Measurements from ENCODE around the gene ZDHHC22. TPM values are rescaled to one million over a fixed set of nuclear protein-coding genes. Genes with fewer than 3 reads are reported as not detected.
"Not testable (repeated sequence)": the region's sequence is repeated elsewhere in the genome, so short reads cannot be mapped to it uniquely, and the experiment has no call there.

The ZDHHC22 gene, protein sequence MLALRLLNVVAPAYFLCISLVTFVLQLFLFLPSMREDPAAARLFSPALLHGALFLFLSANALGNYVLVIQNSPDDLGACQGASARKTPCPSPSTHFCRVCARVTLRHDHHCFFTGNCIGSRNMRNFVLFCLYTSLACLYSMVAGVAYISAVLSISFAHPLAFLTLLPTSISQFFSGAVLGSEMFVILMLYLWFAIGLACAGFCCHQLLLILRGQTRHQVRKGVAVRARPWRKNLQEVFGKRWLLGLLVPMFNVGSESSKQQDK
- under 1 TPM in 2 of 3 donors, not detected in 1; 0.02 to 0.04 TPM for polyA plus RNA-seq

DNA sequence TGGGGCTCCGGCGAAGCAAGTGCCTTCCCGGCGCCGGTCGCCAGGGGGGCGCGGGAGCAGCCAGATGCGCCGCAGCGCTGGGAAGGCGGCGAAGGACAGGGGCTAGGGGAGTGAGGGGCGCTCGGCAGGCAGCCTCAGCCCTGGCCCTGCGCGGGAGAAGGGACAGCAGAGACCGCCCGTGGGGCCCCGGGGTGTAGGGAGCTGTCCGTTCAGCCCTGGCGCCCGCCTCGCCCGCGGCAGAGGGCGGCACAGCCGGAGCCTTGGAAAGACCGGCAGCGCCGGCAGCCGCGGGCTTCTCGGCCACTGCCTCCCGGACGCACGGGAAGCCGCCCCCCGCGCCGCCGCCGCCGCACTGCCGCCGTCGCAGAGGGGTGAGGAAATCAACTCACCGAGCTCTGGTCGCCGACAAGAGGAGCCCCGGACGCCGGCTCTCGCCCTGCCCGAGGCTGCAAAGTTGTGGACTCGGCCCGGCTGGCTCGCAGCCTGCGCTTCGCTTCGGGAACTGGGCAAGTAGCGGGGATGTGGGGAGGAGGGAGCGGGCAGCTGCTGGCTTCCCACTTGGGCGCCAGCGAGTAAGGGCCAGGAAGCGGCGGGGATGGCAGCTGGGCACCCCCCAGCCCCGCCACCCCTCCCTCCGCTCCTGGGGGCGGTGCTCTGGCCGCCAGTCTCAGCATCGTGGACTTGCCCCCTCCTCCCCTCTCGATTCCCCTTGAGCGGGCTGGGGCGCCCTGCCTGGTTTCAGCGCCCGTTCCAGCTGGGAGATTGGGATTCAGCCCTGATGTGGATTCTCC lies at the start of gene ZDHHC22:
Gene ZDHHC22 (minus strand): TSS at position 578 of the 791 bp plus-strand sequence. CDS start 2,053 bp downstream, outside the sequence.
- whole genome bisulfite sequencing, 3 donors = 1 to 2% (median 1%) methylated on average over 71 to 76 of the region's 77 CpGs
- no peak within 1 kb of the TSS for H3K27ac ChIP-seq (ENCODE audit: low read depth, low read length)

DNA sequence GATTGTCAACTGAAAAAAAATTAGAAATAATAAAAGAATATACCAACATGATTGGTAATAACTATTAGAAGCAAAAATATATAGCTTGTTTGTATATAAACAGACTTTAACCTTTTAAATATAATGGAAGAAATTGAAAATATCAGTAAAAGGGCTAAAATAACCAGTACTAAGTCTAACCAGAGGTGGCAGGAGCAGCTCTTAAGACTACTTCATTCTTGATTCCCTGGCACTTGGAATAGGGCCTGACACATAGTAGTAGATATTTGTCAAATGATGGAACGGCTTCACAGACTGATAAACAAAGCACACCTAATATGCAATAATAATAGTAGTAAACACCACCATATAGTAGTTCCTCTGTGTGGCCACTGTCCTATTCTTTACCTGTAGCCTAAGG lies 49.4 kb upstream of the ZDHHC22 start:
- WGBS, 3 donors = 68 to 85% (median 73%) methylated on average over 1 of the region's 1 CpG
- no peak overlapping the region for H3K27ac ChIP-seq (ENCODE audit: low read depth, low read length)

DNA sequence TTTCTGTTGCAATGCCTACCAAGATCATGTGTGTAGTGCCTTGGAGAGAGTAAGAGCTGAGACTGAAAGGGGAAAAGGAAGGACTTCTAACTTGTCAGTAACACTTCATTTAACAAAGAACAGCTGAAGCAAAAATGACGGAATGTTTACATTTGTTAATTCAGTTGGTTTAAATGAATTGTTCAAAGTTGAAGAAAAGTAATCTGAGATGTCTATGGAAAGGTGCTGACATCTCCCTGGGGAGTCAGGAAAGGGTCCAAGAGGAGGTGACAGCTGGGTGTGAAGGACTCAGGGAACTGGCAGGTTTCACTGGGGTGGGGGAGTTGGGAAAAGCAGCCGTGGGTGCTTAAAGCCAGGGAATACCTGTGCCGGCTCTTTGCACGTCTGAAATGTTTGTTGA lies 47.9 kb upstream of the ZDHHC22 start:
- 55 to 66% (median 64%) methylated on average over 4 of the region's 4 CpGs for WGBS, 3 donors
- H3K27ac ChIP-seq (ENCODE audit: low read depth, low read length) = no peak overlapping the region

DNA sequence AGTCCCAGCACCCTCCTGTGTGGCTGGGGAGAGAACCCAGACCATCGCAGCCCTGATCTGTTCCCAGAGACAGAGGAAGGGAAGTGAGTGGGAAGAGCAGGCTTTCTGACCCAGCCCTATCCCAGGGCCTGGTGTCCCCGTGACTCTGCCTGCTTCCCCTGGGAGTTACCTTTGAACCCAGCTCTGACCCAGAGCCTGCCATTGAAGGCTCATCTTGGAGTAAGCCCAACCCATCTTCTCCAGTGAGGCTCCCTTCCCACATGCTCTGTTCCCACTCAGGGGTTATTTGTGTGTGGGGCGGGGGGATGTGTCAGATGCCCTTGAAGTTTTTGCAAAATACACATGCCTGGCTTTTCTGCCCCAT lies 46.0 kb upstream of the ZDHHC22 start:
- H3K27ac ChIP-seq (ENCODE audit: low read depth, low read length) = no peak overlapping the region
- 49 to 70% (median 62%) methylated on average over 3 of the region's 3 CpGs for WGBS, 3 donors

DNA sequence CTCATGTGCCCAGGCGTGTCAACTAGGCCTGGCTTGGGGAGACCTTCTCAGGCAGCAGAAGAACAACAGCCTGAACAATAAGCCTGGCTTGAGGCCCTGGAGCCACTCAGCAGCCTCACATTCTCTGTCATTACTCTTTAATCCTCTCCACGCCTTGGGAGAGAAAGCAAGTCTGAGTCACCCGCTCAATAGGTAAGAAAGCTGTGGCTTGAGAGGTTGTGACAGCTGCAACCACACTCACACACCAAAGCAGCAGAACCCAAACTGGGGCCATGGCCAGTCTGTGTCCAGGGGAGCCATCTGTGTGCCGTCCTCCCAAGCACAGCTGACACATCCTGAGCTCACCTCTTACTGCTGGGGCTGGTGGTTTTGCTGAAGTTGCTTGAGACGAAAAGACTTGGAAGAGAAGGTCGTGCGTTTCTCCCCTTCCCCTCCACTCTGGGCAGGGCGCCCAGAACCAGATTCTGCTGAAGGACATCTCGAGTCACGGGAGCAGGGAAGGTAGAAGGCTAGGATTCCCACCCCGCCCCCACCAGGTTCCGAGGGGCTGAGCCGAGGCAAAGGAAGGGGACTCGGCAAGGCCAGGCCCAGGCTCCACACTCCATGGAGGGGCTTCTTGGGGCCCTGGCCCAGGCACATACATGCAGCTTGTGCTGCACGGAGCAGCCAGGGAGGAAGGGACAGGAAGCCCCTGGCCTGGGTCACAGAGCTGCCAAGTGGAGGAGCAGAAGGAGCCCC lies 45.5 kb upstream of the ZDHHC22 start:
- H3K27ac ChIP-seq (ENCODE audit: low read depth, low read length) = no peak overlapping the region
- 29 to 58% (median 54%) methylated on average over 15 of the region's 15 CpGs for WGBS, 3 donors

DNA sequence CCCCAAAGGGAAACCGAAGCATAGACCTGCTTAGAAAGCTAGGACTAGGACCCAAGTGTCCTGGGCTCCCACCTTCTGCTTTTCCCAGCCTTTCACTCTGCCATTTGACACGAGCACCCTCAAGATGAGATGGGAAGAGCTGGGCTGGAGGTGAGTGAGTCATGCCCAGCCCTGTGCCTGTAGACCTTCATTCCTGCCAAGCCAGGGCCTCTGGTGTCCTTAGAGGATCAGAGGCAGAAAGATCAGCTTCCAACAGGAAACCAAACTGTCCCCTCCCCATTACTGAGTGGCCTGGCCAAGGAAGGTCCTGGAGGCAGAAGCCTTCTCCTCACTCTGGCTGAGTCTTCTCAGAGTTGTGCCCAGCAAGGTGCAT lies 43.5 kb upstream of the ZDHHC22 start:
- 79 to 86% (median 80%) methylated on average over 2 of the region's 2 CpGs for WGBS, 3 donors
- no peak overlapping the region for H3K27ac ChIP-seq (ENCODE audit: low read depth, low read length)

DNA sequence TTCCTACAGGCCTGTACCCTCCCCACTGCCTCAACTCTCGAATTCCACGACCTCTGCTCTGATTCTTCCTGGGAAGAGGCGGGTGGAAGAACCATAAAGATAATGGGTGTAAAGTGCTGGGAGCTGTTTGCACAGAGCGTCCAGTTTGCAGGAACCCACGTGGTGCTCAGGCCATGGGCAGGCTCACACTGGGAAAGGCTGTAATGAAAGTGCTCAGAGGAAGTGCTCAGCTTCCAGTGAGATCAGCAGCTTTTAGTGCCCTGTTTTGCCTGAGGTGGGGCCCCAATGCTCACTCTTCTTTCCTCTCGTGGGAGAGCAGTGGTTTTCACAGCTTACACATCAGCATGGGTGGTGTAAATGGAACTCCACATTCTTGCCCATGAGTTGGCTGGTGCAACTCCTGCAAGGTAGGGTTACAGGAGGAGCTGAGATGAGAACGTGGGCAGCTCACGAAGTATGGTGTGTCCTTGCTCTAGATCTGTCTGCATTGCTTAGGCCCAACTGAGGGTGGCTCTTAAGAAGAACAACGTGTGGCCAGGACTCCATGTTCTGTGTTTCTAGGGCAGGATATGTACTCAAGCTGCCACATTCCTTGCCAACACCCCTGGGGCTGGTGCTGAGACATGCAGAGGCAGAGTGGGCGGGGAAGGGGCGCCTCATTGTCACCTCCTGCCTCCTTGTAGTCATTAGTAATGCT lies 43.0 kb upstream of the ZDHHC22 start:
- H3K27ac ChIP-seq (ENCODE audit: low read depth, low read length) = no peak overlapping the region
- WGBS, 3 donors = 52 to 77% (median 58%) methylated on average over 11 of the region's 11 CpGs

DNA sequence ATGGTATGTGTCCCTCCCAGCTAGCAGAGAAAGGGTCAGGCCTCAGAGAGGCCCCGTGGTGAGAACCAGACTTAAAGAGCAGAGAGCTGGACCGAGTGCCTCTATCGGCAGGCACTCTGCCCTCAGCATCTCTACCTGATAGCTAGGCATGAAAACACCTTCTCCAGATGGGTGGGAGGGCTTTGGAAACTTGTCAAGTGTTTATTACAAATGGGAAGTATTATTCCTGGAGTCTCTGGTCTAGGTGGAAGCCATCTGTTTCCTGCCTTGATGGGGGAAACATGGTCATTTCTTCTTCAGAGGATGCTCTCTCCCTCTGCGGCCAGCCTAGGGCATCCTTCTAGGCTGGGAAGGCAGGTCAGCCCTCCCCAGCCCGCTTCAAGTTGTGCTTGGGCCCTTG lies 42.3 kb upstream of the ZDHHC22 start:
- no peak overlapping the region for H3K27ac ChIP-seq (ENCODE audit: low read depth, low read length)
- 44 to 67% (median 49%) methylated on average over 5 of the region's 5 CpGs for WGBS, 3 donors

DNA sequence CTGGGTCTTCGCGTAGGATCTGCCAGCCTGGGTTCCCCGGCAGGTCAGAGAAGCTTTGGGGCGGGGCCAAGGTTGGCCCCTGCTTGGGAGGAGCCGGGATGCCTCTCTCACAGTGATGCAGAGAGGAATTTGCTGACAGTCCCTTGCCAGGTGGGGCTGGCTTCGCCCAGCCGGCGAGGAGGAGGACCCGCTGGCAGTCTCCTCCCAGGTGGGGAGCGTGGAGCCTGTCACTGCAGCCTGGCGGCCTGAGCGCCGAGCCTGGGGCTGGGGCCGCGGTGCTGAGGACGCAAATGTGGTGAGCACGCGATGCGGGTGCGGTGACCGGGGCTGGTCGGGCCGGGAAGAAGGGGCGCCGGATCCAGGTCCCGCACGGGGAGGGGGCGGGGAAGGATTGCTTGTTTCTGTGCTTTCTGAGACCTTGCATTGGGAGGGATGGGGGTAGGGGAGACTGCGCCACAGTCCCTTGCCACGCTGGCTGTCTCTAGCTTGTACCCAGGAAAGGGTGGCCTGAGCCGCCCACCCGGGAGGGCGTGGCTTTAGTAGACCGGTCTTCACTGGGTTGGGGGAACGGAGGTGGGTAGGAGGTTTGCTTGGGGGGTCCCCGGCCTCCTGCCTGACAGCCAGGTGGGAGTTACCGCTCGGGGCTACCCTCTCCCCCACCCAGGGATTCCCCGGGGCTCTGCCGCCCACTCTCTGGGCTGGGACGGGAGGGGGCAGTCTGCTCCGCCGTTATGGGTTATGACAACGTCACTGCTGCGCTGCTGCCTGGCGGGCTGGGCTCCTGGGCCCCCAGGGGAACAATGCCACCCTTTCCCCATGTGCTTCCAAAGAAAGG lies 40.2 kb upstream of the ZDHHC22 start, which contains the start of gene TMEM63C:
Gene TMEM63C (plus strand): TSS at position 196 of the 835 bp plus-strand sequence. CDS start 37,016 bp downstream, outside the sequence.
- H3K27ac ChIP-seq (ENCODE audit: low read depth, low read length) = no peak within 1 kb of the TSS
- WGBS, 3 donors = 1 to 2% (median 2%) methylated on average over 39 to 46 of the region's 46 CpGs

DNA sequence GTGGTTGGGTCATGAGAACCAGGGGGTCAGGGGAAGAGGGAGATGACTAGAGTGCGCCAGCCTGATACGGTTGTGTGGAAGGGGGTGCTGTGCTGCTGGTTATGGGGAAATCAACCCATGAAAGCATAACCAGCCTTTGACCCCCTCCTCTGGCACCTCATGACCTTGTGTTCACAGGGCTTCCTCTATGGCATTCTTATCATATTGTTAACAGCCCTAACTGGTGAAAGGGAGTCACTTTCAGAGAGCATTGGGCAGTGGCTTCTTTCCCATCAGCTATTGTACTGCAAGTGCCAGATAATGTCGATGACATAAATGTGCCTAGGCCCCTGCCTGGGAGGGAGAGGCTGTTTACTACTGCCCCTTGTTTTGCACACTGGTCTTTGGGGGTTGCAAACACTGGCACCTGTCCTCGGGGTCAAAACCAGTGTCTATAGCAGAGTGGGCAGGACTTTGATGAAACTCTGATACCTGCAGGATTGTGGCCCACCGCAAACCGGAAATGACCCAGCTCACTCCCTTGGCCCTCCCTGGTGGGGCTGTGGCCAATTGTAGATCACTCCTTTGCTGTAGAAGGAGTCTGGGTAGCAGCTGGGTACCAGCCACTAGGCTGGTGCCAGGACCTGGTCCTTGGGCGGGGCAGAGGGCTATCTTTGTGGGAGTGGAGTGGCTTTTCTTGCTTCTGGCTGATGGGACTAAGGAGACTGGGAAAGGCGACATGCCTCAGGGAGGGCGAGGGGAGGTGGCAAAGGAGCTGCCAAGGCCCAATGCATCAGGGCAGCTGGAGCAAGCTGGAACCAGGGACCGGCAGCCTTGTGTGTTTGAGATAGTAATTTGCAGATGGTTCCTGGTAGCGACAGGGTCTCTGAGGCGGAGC lies 39.4 kb upstream of the ZDHHC22 start:
- WGBS, 3 donors = 35 to 43% (median 42%) methylated on average over 12 of the region's 12 CpGs
- H3K27ac ChIP-seq (ENCODE audit: low read depth, low read length) = no peak overlapping the region

DNA sequence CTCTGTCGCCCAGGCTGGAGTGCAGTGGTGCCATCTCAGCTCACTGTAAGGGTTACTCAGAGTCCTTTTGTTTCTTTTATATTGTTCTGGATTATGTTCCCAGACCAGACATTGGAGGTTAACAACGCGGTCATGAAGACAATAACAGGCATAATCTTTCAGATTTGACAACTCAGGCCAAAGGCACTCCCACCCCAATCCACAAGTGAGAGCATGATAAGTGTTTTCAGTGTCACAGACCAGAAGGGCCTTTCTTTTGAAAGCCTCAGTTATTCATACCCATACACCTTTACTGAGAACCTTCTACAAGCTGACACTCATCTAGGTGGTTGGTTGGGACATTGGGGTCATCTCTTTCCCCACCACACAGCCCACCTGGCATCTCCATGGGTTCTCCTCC lies 37.1 kb upstream of the ZDHHC22 start:
- WGBS, 3 donors = 44 to 54% (median 52%) methylated on average over 3 of the region's 3 CpGs
- H3K27ac ChIP-seq (ENCODE audit: low read depth, low read length) = no peak overlapping the region

DNA sequence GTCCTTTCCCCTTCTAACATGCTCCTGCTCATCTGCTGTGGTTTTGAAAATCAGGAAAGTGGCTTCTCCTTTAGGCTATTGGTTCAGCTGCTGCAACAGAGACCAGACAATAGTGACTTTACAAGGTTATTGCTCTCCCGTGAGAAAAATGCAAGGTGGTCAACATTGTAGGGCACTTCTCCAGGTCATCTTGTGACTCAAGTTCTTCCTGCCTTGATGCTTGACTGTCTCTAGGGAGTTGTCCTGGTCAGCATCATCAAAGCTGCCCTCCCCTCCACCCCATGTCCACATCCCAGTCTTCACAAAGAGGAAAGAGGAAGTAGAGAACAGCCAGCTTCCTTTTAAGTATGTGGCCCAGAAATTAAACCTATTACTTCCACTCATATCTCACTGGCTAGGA lies 36.1 kb upstream of the ZDHHC22 start:
- 14 to 34% (median 19%) methylated on average over 1 of the region's 1 CpG for WGBS, 3 donors
- H3K27ac ChIP-seq (ENCODE audit: low read depth, low read length) = no peak overlapping the region

DNA sequence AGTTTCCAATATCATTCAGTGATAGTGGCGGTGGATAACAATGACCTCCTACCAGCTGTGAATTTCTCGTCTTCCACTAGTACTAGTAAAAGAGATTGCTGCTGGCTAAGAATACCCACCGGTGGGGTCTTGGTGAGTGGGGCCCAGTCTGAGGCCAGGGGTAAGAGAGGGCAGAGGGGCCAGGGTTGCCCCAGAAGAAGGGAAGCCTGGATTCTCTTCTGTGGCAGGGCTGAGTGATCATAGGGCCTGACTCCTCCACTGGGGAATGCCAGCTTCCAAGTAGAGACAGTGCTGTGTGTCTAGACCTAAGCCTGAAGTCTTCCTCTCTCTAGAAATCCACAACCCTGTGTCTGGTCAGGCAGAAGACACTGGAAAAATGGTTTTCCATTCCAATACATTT lies 34.3 kb upstream of the ZDHHC22 start:
- WGBS, 3 donors = 53 to 85% (median 79%) methylated on average over 3 of the region's 3 CpGs
- no peak overlapping the region for H3K27ac ChIP-seq (ENCODE audit: low read depth, low read length)

DNA sequence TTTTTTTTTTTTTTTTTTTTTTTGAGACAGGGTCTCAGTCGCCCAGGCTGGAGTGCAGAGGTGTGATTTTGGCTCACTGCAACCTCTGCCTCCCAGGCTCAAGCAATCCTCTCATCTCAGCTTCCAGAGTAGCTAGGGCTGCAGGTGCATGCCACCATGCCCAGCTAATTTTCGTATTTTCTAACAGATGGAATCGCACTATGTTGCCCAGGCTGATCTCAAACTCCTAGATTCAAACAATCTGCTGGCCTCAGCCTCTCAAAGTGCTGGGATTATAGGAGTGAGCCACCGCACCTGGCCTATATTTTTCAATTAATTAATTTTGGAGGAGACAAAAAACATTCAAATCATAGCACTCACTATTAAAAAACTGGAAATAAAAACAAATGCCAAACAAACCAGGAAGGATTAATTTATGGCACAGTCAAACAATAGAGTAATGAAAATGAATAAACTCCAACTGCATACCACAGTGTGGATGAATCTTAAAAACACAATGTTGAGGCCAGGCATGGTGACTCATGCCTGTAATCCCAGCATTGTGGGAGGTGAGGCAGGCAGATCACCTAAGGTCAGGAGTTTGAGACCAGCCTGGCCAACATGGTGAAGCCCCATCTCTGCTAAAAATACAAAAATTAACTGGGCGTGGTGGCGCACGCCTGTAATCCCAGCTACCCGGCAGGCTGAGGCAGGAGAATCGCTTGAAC lies 32.5 kb upstream of the ZDHHC22 start:
- WGBS, 3 donors = 91 to 92% (median 91%) methylated on average over 9 of the region's 9 CpGs
- H3K27ac ChIP-seq (ENCODE audit: low read depth, low read length) = not testable (repeated sequence)

DNA sequence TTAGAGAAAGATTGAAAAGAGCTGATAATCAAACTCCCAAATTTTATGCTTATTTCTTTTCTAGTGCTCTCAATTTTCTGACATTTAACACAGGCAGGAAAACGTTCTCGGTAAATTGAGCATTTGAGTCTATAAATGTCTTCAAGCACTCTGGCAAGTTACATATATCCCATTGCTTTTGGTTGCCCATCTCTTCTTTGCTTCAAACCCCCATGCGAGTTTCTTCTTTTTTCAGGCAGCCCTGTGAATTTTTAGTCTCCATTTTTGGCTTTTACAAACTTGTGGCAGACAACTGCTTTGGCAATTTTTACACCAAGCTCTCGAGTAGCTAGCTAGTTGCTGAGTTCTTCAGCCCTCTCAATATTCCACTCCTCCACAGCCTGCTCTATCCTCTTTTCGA lies 31.3 kb upstream of the ZDHHC22 start:
- 73 to 79% (median 78%) methylated on average over 5 of the region's 5 CpGs for WGBS, 3 donors
- H3K27ac ChIP-seq (ENCODE audit: low read depth, low read length) = no peak overlapping the region

DNA sequence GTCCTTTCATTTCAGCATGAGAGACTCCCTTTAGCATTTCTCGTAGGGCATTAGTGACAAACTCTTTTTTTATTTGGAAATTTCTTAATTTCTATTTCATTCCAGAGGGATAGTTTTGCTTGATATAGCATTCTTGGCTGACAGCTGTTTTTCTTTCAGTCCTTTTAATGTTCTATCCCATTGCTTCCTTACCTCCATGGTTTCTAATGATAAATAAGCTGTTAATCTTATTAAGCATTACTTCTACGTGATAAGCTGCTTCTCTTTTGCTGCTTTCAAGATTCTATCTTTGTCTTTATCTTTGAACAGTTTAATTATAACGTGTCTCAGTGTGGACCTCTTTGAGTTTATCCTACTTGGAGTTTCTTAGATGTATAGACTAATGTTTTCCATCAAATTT lies 28.5 kb upstream of the ZDHHC22 start:
- WGBS, 3 donors = 54 to 70% (median 66%) methylated on average over 3 of the region's 3 CpGs
- no peak overlapping the region for H3K27ac ChIP-seq (ENCODE audit: low read depth, low read length)
